ENCODE results near the gene ANKS4B. TPM values are rescaled to one million over a fixed set of nuclear protein-coding genes. Genes with fewer than 3 reads are reported as not detected.

ANKS4B gene
- total RNA-seq, 2 donors from 2014 or later = 0.90 to 1.6 TPM

DNA sequence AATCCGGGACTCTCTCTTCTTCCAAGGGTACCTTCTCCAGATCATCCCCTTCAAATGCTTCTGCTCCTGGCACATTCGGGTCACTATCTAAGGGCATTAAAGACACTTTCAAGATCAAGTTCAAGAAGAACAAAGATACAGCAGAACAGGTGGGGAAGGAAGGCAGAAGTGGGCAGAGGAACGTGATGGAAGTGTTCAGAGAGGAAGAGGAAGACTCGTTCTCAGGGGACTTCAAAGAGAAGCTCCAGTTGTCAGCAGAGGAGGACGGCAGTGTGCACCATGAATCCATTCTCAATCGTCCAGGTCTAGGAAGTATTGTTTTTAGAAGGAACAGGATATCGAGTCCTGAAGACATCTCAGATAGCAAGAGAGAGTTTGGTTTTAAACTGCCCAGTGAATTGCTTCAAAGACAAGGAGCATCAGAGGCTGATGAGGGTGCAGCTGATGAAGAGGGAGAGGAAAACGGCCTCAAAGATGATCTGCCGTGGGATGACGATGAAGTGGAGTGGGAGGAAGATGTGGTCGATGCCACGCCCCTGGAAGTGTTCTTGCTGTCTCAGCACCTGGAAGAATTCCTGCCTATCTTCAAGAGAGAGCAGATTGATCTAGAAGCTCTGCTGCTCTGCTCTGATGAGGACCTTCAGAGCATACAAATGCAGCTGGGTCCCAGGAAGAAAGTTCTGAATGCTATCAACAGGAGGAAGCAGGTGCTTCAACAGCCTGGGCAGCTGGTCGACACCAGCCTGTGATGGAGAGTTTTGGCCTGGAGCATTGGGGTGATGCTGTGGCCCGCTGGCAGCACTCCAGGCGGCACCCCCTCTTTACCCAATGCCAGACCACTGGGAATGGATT, 16.8 kb downstream of the ANKS4B start:
- Histone ChIP-seq H3K4me1 (ENCODE audit: control insufficient read depth, insufficient read depth, low read length) (peaks cover 5% of the 10 kb centered on the region), H3K27ac (ENCODE audit: low read depth, low read length) (no peak overlapping the region), H3K9ac (ENCODE audit: extremely low read depth, low read length, poor library complexity, severe bottlenecking) (no peak overlapping the region), H3K36me3 (ENCODE audit: control insufficient read depth, insufficient read depth, low read length) (no peaks in the 10 kb centered on the region), H3K27me3 (ENCODE audit: control insufficient read depth, insufficient read depth, low read length, poor library complexity, severe bottlenecking) (no peaks in the 10 kb centered on the region), H3K9me3 (ENCODE audit: control insufficient read depth, low read length) (no peaks in the 10 kb centered on the region), H3K4me3 (ENCODE audit: low read length) (no peak overlapping the region)
- WGBS, 2 experiments (ENCODE audit: insufficient coverage in 1 of 2, insufficient read length in 1 of 2) = 90 to 93% methylated on average over 13 to 15 of the region's 15 CpGs
- no peaks in the 10 kb centered on the region for H3K36me3 Mint-ChIP-seq (ENCODE audit: low read depth)
- no peak for DNase-seq
- H3K27ac Mint-ChIP-seq = no peak overlapping the region
- H3K9me3 Mint-ChIP-seq = no peaks in the 10 kb centered on the region
- H3K27me3 Mint-ChIP-seq (ENCODE audit: insufficient read depth) = peaks cover 21% of the 10 kb centered on the region
- H3K4me3 Mint-ChIP-seq = no peak overlapping the region
- H3K4me1 Mint-ChIP-seq = peaks cover 20% of the 10 kb centered on the region
- no peak for TF ChIP-seq CTCF (conservative IDR thresholded peaks at IDR 0.05)

GRCh38 chr16:21253470-21253869, 20.0 kb downstream of the ANKS4B start:
- H3K4me3 Mint-ChIP-seq = no peak overlapping the region
- Histone ChIP-seq H3K36me3 (ENCODE audit: control insufficient read depth, insufficient read depth, low read length) (no peaks in the 10 kb centered on the region), H3K4me1 (ENCODE audit: control insufficient read depth, insufficient read depth, low read length) (peaks cover 5% of the 10 kb centered on the region), H3K27me3 (ENCODE audit: control insufficient read depth, insufficient read depth, low read length, poor library complexity, severe bottlenecking) (no peaks in the 10 kb centered on the region), H3K27ac (ENCODE audit: low read depth, low read length) (no peak overlapping the region), H3K4me3 (ENCODE audit: low read length) (no peak overlapping the region), H3K9me3 (ENCODE audit: control insufficient read depth, low read length) (no peaks in the 10 kb centered on the region), H3K9ac (ENCODE audit: extremely low read depth, low read length, poor library complexity, severe bottlenecking) (no peak overlapping the region)
- TF ChIP-seq CTCF (conservative IDR thresholded peaks at IDR 0.05) = peak; percentile 63
- DNase-seq = no peak
- H3K4me1 Mint-ChIP-seq = peaks cover 22% of the 10 kb centered on the region
- no peaks in the 10 kb centered on the region for H3K9me3 Mint-ChIP-seq
- H3K27ac Mint-ChIP-seq = no peak overlapping the region
- no peaks in the 10 kb centered on the region for H3K36me3 Mint-ChIP-seq (ENCODE audit: low read depth)
- WGBS, 2 experiments (ENCODE audit: insufficient coverage in 1 of 2, insufficient read length in 1 of 2) = 100% methylated on average over 1 of the region's 3 CpGs
- peaks cover 23% of the 10 kb centered on the region for H3K27me3 Mint-ChIP-seq (ENCODE audit: insufficient read depth)

DNA sequence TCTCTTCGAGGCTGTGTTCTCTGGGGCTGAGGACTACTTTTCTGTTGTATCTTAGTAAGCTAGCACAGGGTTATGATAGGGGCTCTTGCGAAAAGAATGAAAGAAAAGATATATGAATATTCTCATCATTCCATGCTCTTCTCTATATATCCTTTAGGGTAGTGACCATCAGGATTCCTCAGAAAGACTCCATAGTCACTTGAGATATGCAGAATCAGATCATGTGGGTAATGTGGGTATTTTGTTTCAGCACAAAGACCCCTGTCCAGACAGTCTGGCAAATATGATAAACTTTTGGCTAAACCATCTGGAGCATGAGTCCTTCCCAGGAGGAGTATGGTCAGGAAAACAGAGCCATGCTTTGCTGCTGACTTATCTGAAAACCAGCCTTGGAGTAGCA, 23.1 kb downstream of the ANKS4B start:
- DNase-seq = no peak

More for the DNA sequence above, 23.1 kb downstream of the ANKS4B start:
- Histone ChIP-seq H3K4me1 (ENCODE audit: control insufficient read depth, insufficient read depth, low read length) (peaks cover 5% of the 10 kb centered on the region), H3K9me3 (ENCODE audit: control insufficient read depth, low read length) (no peaks in the 10 kb centered on the region), H3K36me3 (ENCODE audit: control insufficient read depth, insufficient read depth, low read length) (no peaks in the 10 kb centered on the region), H3K9ac (ENCODE audit: extremely low read depth, low read length, poor library complexity, severe bottlenecking) (no peak overlapping the region), H3K27ac (ENCODE audit: low read depth, low read length) (no peak overlapping the region), H3K4me3 (ENCODE audit: low read length) (no peak overlapping the region), H3K27me3 (ENCODE audit: control insufficient read depth, insufficient read depth, low read length, poor library complexity, severe bottlenecking) (no peaks in the 10 kb centered on the region)
- no peaks in the 10 kb centered on the region for H3K9me3 Mint-ChIP-seq
- WGBS, 2 experiments (ENCODE audit: insufficient coverage in 1 of 2, insufficient read length in 1 of 2) = no CpG with 5 or more reads among the region's 2 CpGs
- peaks cover 32% of the 10 kb centered on the region for H3K4me1 Mint-ChIP-seq
- H3K27ac Mint-ChIP-seq = no peak overlapping the region
- H3K4me3 Mint-ChIP-seq = no peak overlapping the region
- no peak for TF ChIP-seq CTCF (conservative IDR thresholded peaks at IDR 0.05)
- H3K36me3 Mint-ChIP-seq (ENCODE audit: low read depth) = peaks cover 3% of the 10 kb centered on the region
- peaks cover 4% of the 10 kb centered on the region for H3K27me3 Mint-ChIP-seq (ENCODE audit: insufficient read depth)
